NCI-H1417 treated with DMSO at 0.1 percent for 48 hours (cell line): ENCODE results near the gene TLCD3B.

Experiments
- DNase-seq: peaks from one replicate; lab custom pipeline; 2025; lab: John Stamatoyannopoulos, UW

Gene TLCD3B

GRCh38 chr16:29988346-29989075, 42.6 kb downstream of the TLCD3B start:
- DNase-seq: no peak

- DNase-seq: no peak
These were observed 43.5 kb downstream of the TLCD3B start for GRCh38 chr16:29987371-29988085.

GRCh38 chr16:29986931-29987330, 44.1 kb downstream of the TLCD3B start:
- DNase-seq: no peak

- no peak for DNase-seq
These were observed 44.8 kb downstream of the TLCD3B start for GRCh38 chr16:29986231-29986630.

GRCh38 chr16:29985271-29985811, 45.7 kb downstream of the TLCD3B start:
- no peak for DNase-seq

- no peak for DNase-seq
These were observed 46.3 kb downstream of the TLCD3B start for GRCh38 chr16:29984764-29985147.

GRCh38 chr16:29984137-29984763, 46.8 kb downstream of the TLCD3B start:
- no peak for DNase-seq

- DNase-seq: no peak
These were observed 47.5 kb downstream of the TLCD3B start for GRCh38 chr16:29983420-29984136.

- no peak for DNase-seq
These were observed 48.3 kb downstream of the TLCD3B start for GRCh38 chr16:29982560-29983419.

- no peak for DNase-seq
These were observed 52.4 kb downstream of the TLCD3B start for GRCh38 chr16:29978564-29979270.

GRCh38 chr16:29978081-29978480, 53.0 kb downstream of the TLCD3B start:
- no peak for DNase-seq

- DNase-seq: no peak
These were observed 53.8 kb downstream of the TLCD3B start for GRCh38 chr16:29977063-29977825.

- DNase-seq: no peak
These were observed 55.1 kb downstream of the TLCD3B start for GRCh38 chr16:29975811-29976511.

- no peak for DNase-seq
These were observed 55.9 kb downstream of the TLCD3B start for GRCh38 chr16:29975134-29975538.
